SK-N-MC (cell line): ENCODE data around the gene APOBEC3C.

Experiments
- EZH2 ChIP-seq: fragments of 200-600 bp; sonication (generic); IDR thresholded peaks from one replicate; pipeline ENCODE4 v1.6.1; 2017; ENCODE audit warnings: antibody characterized with exemption
- FOXP2 ChIP-seq: optimal IDR thresholded peaks from 2 replicates; pipeline ENCODE3; 2011; ENCODE audit warnings: mild to moderate bottlenecking, moderate library complexity; ENCODE audit not compliant: insufficient read depth; ENCODE audit errors: extremely low read length, control extremely low read depth
- POLR2AphosphoS5 ChIP-seq: IDR thresholded peaks from 2 replicates; pipeline ENCODE4 v1.6.1; 2012; ENCODE audit warnings: mild to moderate bottlenecking, low read depth, low read length, borderline replicate concordance

GRCh38 chr22:39021552-39022250 lies 7.6 kb downstream of the APOBEC3C start:
- TF ChIP-seq POLR2AphosphoS5 = no peak
- no peak for TF ChIP-seq EZH2
- TF ChIP-seq FOXP2 = no peak
